Thyroid gland (tissue), 4 donors: ENCODE measurements around the gene MGAT5. TPM values are rescaled to one million over a fixed set of nuclear protein-coding genes. Genes with fewer than 3 reads are reported as not detected.

Source experiments
- DNase-seq, 2 donors: peaks; one replicate each; pipeline ENCODE4 v3.0.0-alpha.2; 2019
- H3K27ac ChIP-seq, 3 donors: fragments of 200-600 bp; sonication (generic); 1 replicate in 2 of 3; 2 replicates in 1 of 3; pipeline ENCODE4 v1.5.1; 2016 to 2019; ENCODE audit warnings: mild to moderate bottlenecking in 1 of 3, moderate library complexity in 1 of 3
- H3K27me3 ChIP-seq: fragments of 200-600 bp; sonication (generic); one replicate; pipeline ENCODE4 v1.5.1; 2019
- H3K36me3 ChIP-seq, 2 donors: fragments of 200-600 bp; sonication (generic); one replicate each; pipeline ENCODE4 v1.5.1; 2016 to 2019
- H3K4me1 ChIP-seq, 2 donors: fragments of 200-600 bp; sonication (generic); one replicate each; pipeline ENCODE4 v1.5.1; 2017 to 2019
- H3K4me3 ChIP-seq, 3 donors: fragments of 200-600 bp; sonication (generic); replicated peaks in 1 of 3; 1 replicate in 2 of 3; 2 replicates in 1 of 3; pipeline ENCODE4 v1.5.1; 2016; ENCODE audit warnings: mild to moderate bottlenecking in 1 of 3
- H3K9me3 ChIP-seq: fragments of 200-600 bp; sonication (generic); one replicate; pipeline ENCODE4 v1.5.1; 2017
- CTCF ChIP-seq, 6 experiments: fragments of 200-600 bp in 3 of 6; fragments of 450-650 bp in 3 of 6; sonication (generic) in 3 of 6; IDR thresholded peaks; one replicate each; pipeline ENCODE4 v1.5.1; 2016 to 2019; ENCODE audit warnings: antibody characterized with exemption in 6 of 6, mild to moderate bottlenecking in 2 of 6, inconsistent platforms in 1 of 6, moderate library complexity in 1 of 6
- POLR2A ChIP-seq, 2 donors: fragments of 450-650 bp; IDR thresholded peaks; one replicate each; pipeline ENCODE4 v1.6.1; 2017; ENCODE audit warnings: antibody characterized with exemption in 2 of 2, mild to moderate bottlenecking in 2 of 2, moderate library complexity in 1 of 2
- WGBS, 2 donors: methylation state at CpG; one replicate each; pipeline ENCODE4 v1.1.5; 2017; 5-methylcytosine and 5-hydroxymethylcytosine counted together
- intact Hi-C: fragments of 100-400 bp; cut with DNase I; formaldehyde crosslinking; loops from one replicate; pipeline ENCODE4 v1.15.1; 2023
- total RNA-seq, 4 donors: library from RNA; depleted of rRNA; stranded (reverse); fragments of >200 nt; gene quantifications; one replicate each; pipeline ENCODE4 v1.2.3, GENCODE V29; 2016

MGAT5 gene
- total RNA-seq, 4 donors from 2014 or later: 47.5 to 64.4 (median 50.4) TPM

- peak; percentile 82 to 86 for DNase-seq
- TF ChIP-seq POLR2A (IDR thresholded peaks at IDR 0.05): no peak
- TF ChIP-seq CTCF (IDR thresholded peaks at IDR 0.05): peak; percentile 52 to 85 (median 66)
- Histone ChIP-seq H3K9me3 (no peaks in the 10 kb centered on the region), H3K27ac (no peak overlapping the region), H3K4me3 (no peak overlapping the region), H3K4me1 (peaks cover 5 to 15% of the 10 kb centered on the region in 2 donors), H3K36me3 (no peaks in the 10 kb centered on the region), H3K27me3 (no peaks in the 10 kb centered on the region)
- whole genome bisulfite sequencing, 2 donors: 18 to 33% methylated on average over 2 of the region's 2 CpGs
- intact Hi-C loops: loop anchor here (5.0 to 10.0 kb wide), 3 partner anchors 128 to 361 kb away; no protein-coding TSS in a partner anchor
Observed at GRCh38 chr2:134245340-134245984, 8.4 kb upstream of the MGAT5 start.

- TF ChIP-seq POLR2A (IDR thresholded peaks at IDR 0.05): no peak
- TF ChIP-seq CTCF (IDR thresholded peaks at IDR 0.05): no peak
- Histone ChIP-seq H3K36me3 (no peaks in the 10 kb centered on the region), H3K4me3 (no peak overlapping the region), H3K27ac (no peak overlapping the region), H3K4me1 (peaks cover 5 to 15% of the 10 kb centered on the region in 2 donors), H3K27me3 (no peaks in the 10 kb centered on the region), H3K9me3 (no peaks in the 10 kb centered on the region)
- intact Hi-C loops: loop anchor here (5.0 to 10.0 kb wide), 3 partner anchors 129 to 362 kb away; no protein-coding TSS in a partner anchor
- no peak for DNase-seq
- 83 to 92% methylated on average over 7 of the region's 7 CpGs for WGBS, 2 donors
Observed at GRCh38 chr2:134246154-134246874, 7.6 kb upstream of the MGAT5 start.

DNA sequence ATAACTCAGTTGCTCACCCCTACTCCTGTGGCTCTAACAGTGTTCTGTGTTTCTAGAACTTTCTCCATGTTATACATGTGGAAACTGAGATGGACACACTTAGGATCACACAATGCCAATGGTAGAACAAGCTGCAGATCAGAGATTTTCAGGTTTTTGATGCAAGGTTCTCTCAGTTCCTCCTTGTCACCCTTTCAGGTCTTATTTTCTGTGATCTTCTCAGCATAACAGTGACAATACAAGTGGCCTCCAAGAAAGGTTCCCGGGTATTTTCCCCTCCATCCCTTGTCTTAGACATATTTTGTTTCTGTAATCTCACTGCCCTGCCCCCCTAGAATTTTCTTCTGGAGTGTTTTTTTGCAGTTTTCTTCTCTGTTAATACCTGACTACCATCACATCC lies 6.2 kb upstream of the MGAT5 start:
- intact Hi-C loops: loop anchor here (5.0 to 10.0 kb wide), 3 partner anchors 130 to 363 kb away; no protein-coding TSS in a partner anchor
- 81 to 84% methylated on average over 1 of the region's 1 CpG for WGBS, 2 donors

GRCh38 chr2:134248913-134249312 lies 5.0 kb upstream of the MGAT5 start:
- Histone ChIP-seq H3K27me3 (no peaks in the 10 kb centered on the region), H3K9me3 (no peaks in the 10 kb centered on the region), H3K4me1 (peaks cover 0 to 15% of the 10 kb centered on the region in 2 donors), H3K36me3 (no peaks in the 10 kb centered on the region), H3K27ac (no peak overlapping the region), H3K4me3 (no peak overlapping the region)
- DNase-seq: no peak
- TF ChIP-seq POLR2A (IDR thresholded peaks at IDR 0.05) (no peak), CTCF (IDR thresholded peaks at IDR 0.05) (no peak)
- intact Hi-C loops: loop anchor here (5.0 to 10.0 kb wide), 3 partner anchors 132 to 364 kb away; no protein-coding TSS in a partner anchor
- 90 to 92% methylated on average over 2 of the region's 2 CpGs for WGBS, 2 donors

More for the DNA sequence above, 6.2 kb upstream of the MGAT5 start:
- no peak for TF ChIP-seq POLR2A (IDR thresholded peaks at IDR 0.05)
- TF ChIP-seq CTCF (IDR thresholded peaks at IDR 0.05): no peak
- peaks cover 0 to 8% of the 10 kb centered on the region in 2 donors for H3K4me1 ChIP-seq
- no peak overlapping the region for H3K27ac ChIP-seq
- H3K4me3 ChIP-seq: no peak overlapping the region
- H3K36me3 ChIP-seq: no peaks in the 10 kb centered on the region
- no peaks in the 10 kb centered on the region for H3K9me3 ChIP-seq
- DNase-seq: no peak
- no peaks in the 10 kb centered on the region for H3K27me3 ChIP-seq

DNA sequence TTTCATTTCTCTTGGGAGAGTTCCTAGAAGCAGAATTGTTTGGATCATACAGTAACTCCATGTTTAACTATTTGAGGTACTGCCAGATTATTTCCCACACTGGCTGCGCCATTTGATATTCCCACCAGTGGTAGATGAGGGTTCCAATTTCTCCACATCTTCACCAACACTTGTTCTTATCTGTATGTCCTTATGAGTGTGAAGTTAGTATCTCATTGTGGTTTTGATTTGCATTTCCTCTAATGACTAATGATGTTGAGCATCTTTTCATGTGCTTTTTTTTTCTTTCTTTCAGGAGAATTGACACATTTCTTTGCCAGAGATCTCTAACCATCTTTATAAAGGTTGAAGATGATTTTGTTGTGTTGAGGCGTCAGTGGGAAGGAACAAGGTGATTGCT lies 4.1 kb upstream of the MGAT5 start:
- no peak for DNase-seq
- Histone ChIP-seq H3K27ac (no peak overlapping the region), H3K27me3 (no peaks in the 10 kb centered on the region), H3K4me1 (peaks cover 0 to 23% of the 10 kb centered on the region in 2 donors), H3K4me3 (no peak overlapping the region), H3K9me3 (no peaks in the 10 kb centered on the region), H3K36me3 (no peaks in the 10 kb centered on the region)
- TF ChIP-seq CTCF (IDR thresholded peaks at IDR 0.05) (no peak), POLR2A (IDR thresholded peaks at IDR 0.05) (no peak)
- intact Hi-C loops: loop anchor here (5.0 to 10.0 kb wide), 3 partner anchors 132 to 365 kb away; no protein-coding TSS in a partner anchor
- 96% methylated on average over 2 of the region's 2 CpGs for whole genome bisulfite sequencing, 2 donors
